K562 (cell line): ENCODE measurements around the gene NCOA1. TPM values are rescaled to one million over a fixed set of nuclear protein-coding genes. Genes with fewer than 3 reads are reported as not detected.

Experiments
- ATAC-seq: fragments of 200-7000 bp; cut with Tn5 transposase; 3 replicates; pipeline ENCODE4 v1.9.1; 2020; ENCODE audit warnings: moderate library complexity
- BruUV-seq: library from RNA; stranded (reverse); fragments of 400-500 nt; replicated peaks from 2 replicates; lab custom pipeline; 2021; lab: Mats Ljungman, UMichigan
- CTCF ChIA-PET: fragments of 300-600 bp; formaldehyde crosslinking; extraction: SDS; loops from one replicate; lab custom pipeline; 2021; ENCODE audit warnings: low intra/inter-chr PET ratio; lab: Yijun Ruan, JAX
- POLR2A ChIA-PET: fragments of 300-600, 350-650 bp; sonication (Branson Sonifier 250); formaldehyde crosslinking; extraction: SDS; loops from one replicate; lab custom pipeline; 2021; ENCODE audit warnings: antibody characterized with exemption, inconsistent platforms; lab: Yijun Ruan, JAX
- DNase-seq, 4 experiments: peaks; one replicate each; pipeline versions ENCODE4 v3.0.0 to v3.0.0-alpha.2; 2011 to 2018; ENCODE audit warnings: low spot score in 3 of 4, mixed read lengths in 3 of 4; ENCODE audit errors: extremely low read depth in 1 of 4
- FAIRE-seq: peaks from 2 replicates; lab custom pipeline; 2011; peaks lifted over from hg19 to GRCh38; lab: Jason Lieb, UNC
- H2AFZ ChIP-seq: 2 replicates; pipeline ENCODE4 v1.6.0; 2011; ENCODE audit warnings: low read depth, low read length, control low read depth, inconsistent platforms
- H3K27ac ChIP-seq: fragments of 200-600 bp; 3 replicates; pipeline ENCODE4 v1.8.0; 2011; ENCODE audit warnings: low read depth, mild to moderate bottlenecking, control low read depth, inconsistent platforms, low read length, moderate library complexity, mixed read lengths; ENCODE audit errors: extremely low read depth
- H3K27me3 ChIP-seq, 2 experiments: fragments of 300-600 bp in 1 of 2; 2 replicates in 1 of 2; 3 replicates in 1 of 2; pipeline versions ENCODE4 v1.6.0 to v1.8.0; 2011; ENCODE audit warnings: inconsistent platforms in 2 of 2, low read length in 2 of 2, mild to moderate bottlenecking in 1 of 2, mixed read lengths in 1 of 2, moderate library complexity in 1 of 2; ENCODE audit not compliant: control insufficient read depth in 2 of 2, insufficient read depth in 2 of 2
- H3K36me3 ChIP-seq: fragments of 300-600 bp; 3 replicates; pipeline ENCODE4 v1.8.0; 2011; ENCODE audit warnings: mild to moderate bottlenecking, low read length, inconsistent platforms; ENCODE audit not compliant: control insufficient read depth, insufficient read depth
- H3K4me1 ChIP-seq, 2 experiments: fragments of 200-600 bp in 1 of 2; replicated peaks in 1 of 2; 2 replicates in 1 of 2; 3 replicates in 1 of 2; pipeline versions ENCODE4 v1.5.1 to v1.8.0; 2011; ENCODE audit warnings: inconsistent platforms in 2 of 2, low read length in 2 of 2, mild to moderate bottlenecking in 1 of 2, mixed read lengths in 1 of 2, moderate library complexity in 1 of 2; ENCODE audit not compliant: control insufficient read depth in 2 of 2, insufficient read depth in 2 of 2
- H3K4me2 ChIP-seq: 2 replicates; pipeline ENCODE4 v1.6.1; 2011; ENCODE audit warnings: low read length, control low read depth, inconsistent platforms, mixed read lengths; ENCODE audit not compliant: insufficient read depth
- H3K4me3 ChIP-seq: fragments of 200-600 bp; sonication (generic), shearing (Covaris generic); 2 replicates; pipeline ENCODE4 v1.5.1; 2016; ENCODE audit warnings: control low read depth, inconsistent platforms
- H3K79me2 ChIP-seq: fragments of 200-600 bp; 3 replicates; pipeline ENCODE4 v1.8.0; 2011; ENCODE audit warnings: low read length, inconsistent platforms; ENCODE audit not compliant: control insufficient read depth, insufficient read depth
- H3K9ac ChIP-seq, 2 experiments: 2 replicates each; pipeline versions ENCODE4 v1.6.0 to v1.6.1; 2011; ENCODE audit warnings: low read depth in 2 of 2, low read length in 2 of 2, control low read depth in 1 of 2, inconsistent platforms in 1 of 2, mild to moderate bottlenecking in 1 of 2, mixed read lengths in 1 of 2; ENCODE audit not compliant: insufficient read depth in 1 of 2
- H3K9me1 ChIP-seq: one replicate; pipeline ENCODE4 v1.6.0; 2011; ENCODE audit warnings: inconsistent platforms, mild to moderate bottlenecking, low read length, moderate library complexity; ENCODE audit not compliant: control insufficient read depth, insufficient read depth
- H3K9me3 ChIP-seq: replicated peaks from 2 replicates; pipeline ENCODE4 v1.5.1; 2011; ENCODE audit warnings: low read depth, low read length, inconsistent platforms; ENCODE audit not compliant: control insufficient read depth, insufficient read depth
- H4K20me1 ChIP-seq: replicated peaks from 2 replicates; pipeline ENCODE4 v1.6.1; 2011; ENCODE audit warnings: low read length, inconsistent platforms, mixed read lengths; ENCODE audit not compliant: control insufficient read depth, insufficient read depth
- ARID4B ChIP-seq: sonication (generic); formaldehyde crosslinking; IDR thresholded peaks from 2 replicates; pipeline ENCODE4 v1.8.0; 2022; ENCODE audit warnings: mild to moderate bottlenecking, missing genetic modification reagents
- CBFA2T3 ChIP-seq: fragments of 450-650 bp; IDR thresholded peaks from 2 replicates; pipeline ENCODE4 v1.6.1; 2017
- CBX1 ChIP-seq: sonication (generic); IDR thresholded peaks from 2 replicates; pipeline ENCODE4 v1.6.1; 2016; ENCODE audit warnings: antibody characterized with exemption, low read depth, mild to moderate bottlenecking
- HNRNPLL ChIP-seq: fragments of 200-400 bp; formaldehyde crosslinking; IDR thresholded peaks from 2 replicates; pipeline ENCODE4 v1.6.1; 2017; ENCODE audit warnings: low read length, low read depth, mild to moderate bottlenecking; ENCODE audit not compliant: poor library complexity, severe bottlenecking
- KAT7 ChIP-seq: sonication (generic); formaldehyde crosslinking; IDR thresholded peaks from 2 replicates; pipeline ENCODE4 v1.8.0; 2022; ENCODE audit warnings: missing genetic modification reagents, mild to moderate bottlenecking, borderline replicate concordance
- NBN ChIP-seq: fragments of 450-650 bp; IDR thresholded peaks from 2 replicates; pipeline ENCODE4 v1.6.1; 2016; ENCODE audit warnings: low read depth, mild to moderate bottlenecking
- NFE2 ChIP-seq: IDR thresholded peaks from 2 replicates; pipeline ENCODE4 v1.6.1; 2014; ENCODE audit warnings: antibody characterized with exemption, low read depth
- PHF8 ChIP-seq: fragments of 200-600 bp; sonication (generic); IDR thresholded peaks from 2 replicates; pipeline ENCODE4 v1.6.1; 2012; ENCODE audit warnings: mixed run types, mild to moderate bottlenecking, inconsistent platforms, low read length, moderate library complexity, borderline replicate concordance
- POLR2A ChIP-seq: fragments of 450-650 bp; conservative IDR thresholded peaks from 2 replicates; pipeline ENCODE4 v1.6.1; 2016
- POLR2B ChIP-seq: fragments of 450-650 bp; IDR thresholded peaks from 2 replicates; pipeline ENCODE4 v1.6.1; 2018; ENCODE audit warnings: low read depth; ENCODE audit not compliant: partially characterized antibody
- TAF15 ChIP-seq: fragments of 200-400 bp; formaldehyde crosslinking; IDR thresholded peaks from 2 replicates; pipeline ENCODE4 v1.6.1; 2017; ENCODE audit warnings: mild to moderate bottlenecking, low read depth, low read length, moderate library complexity
- TCF15 ChIP-seq: fragments of 250-450 bp; sonication (Bioruptor Pico); IDR thresholded peaks from 2 replicates; pipeline ENCODE4 v1.8.0; 2022; ENCODE audit warnings: moderate library complexity, mild to moderate bottlenecking, inconsistent platforms
- TGIF2 ChIP-seq: sonication (generic); formaldehyde crosslinking; IDR thresholded peaks from 2 replicates; pipeline ENCODE4 v1.8.1; 2022; ENCODE audit warnings: mild to moderate bottlenecking, missing genetic modification reagents, moderate library complexity
- USF2 ChIP-seq: sonication (generic); formaldehyde crosslinking; IDR thresholded peaks from 2 replicates; pipeline ENCODE4 v1.5.0; 2020; ENCODE audit warnings: missing genetic modification reagents
- in situ Hi-C: fragments of 300-500 bp; cut with MboI; formaldehyde crosslinking; loops from 4 replicates; pipeline ENCODE4 v1.15.0; 2018; ENCODE audit warnings: inconsistent platforms, mixed read lengths
- intact Hi-C: fragments of 100-400 bp; cut with micrococcal nuclease; formaldehyde crosslinking; loops from 2 replicates; pipeline ENCODE4 v1.14.2; 2022
- polyA plus RNA-seq, 8 experiments: library from polyadenylated mRNA; depleted of rRNA in 4 of 8; stranded (reverse) in 5 of 8; unstranded in 3 of 8; fragments of >200 nt; fragmentation: Nextera tagmentation in 2 of 8; fragmentation: Illumina TruSeq in 1 of 8; extraction: Ambion mirVana in 2 of 8; extraction: Trizol in 1 of 8; gene quantifications; 2 replicates each; pipeline versions ENCODE4 v1.2.1 to v1.2.3, GENCODE V29; 2011 to 2014; ENCODE audit warnings: inconsistent platforms in 1 of 8, missing spikeins in 1 of 8
- total RNA-seq, 7 experiments: library from RNA; depleted of rRNA in 6 of 7; stranded (reverse); fragments of >200 nt in 6 of 7; fragmentation: Illumina TruSeq in 2 of 7; extraction: Trizol in 2 of 7; gene quantifications; 2 replicates each; pipeline versions ENCODE4 v1.2.1 to v1.2.3, GENCODE V29; 2011 to 2021; ENCODE audit warnings: low replicate concordance in 1 of 7
- TF ChIP-seq, protein P1 (sequence below): sonication (generic); formaldehyde crosslinking; IDR thresholded peaks from 2 replicates; pipeline ENCODE4 v1.8.0; 2022; ENCODE audit warnings: missing genetic modification reagents, mild to moderate bottlenecking, moderate library complexity, borderline replicate concordance
- TF ChIP-seq, protein P2 (sequence below): fragments of 250-450 bp; sonication (Bioruptor Pico); IDR thresholded peaks from 2 replicates; pipeline ENCODE4 v1.8.0; 2022; ENCODE audit warnings: inconsistent platforms, mild to moderate bottlenecking, moderate library complexity, borderline replicate concordance

NCOA1 gene
- total and polyA plus RNA-seq, 9 of the 15 experiments (the other 6 are each of a cell fraction or from before 2014, with no cell fraction given): 4.9 to 25.7 (median 17.0) TPM

- intact Hi-C loops: no loop called here
- TF ChIP-seq ARID4B (no peak), TCF15 (CRISPR knock-in tag) (no peak), PHF8 (no peak), TGIF2 (CRISPR knock-in tag) (no peak), CBFA2T3 (no peak), NFE2 (no peak), POLR2B (no peak), TAF15 (no peak), CBX1 (no peak), HNRNPLL (no peak), USF2 (CRISPR knock-in tag) (no peak), KAT7 (no peak), NBN (no peak), POLR2A (no peak)
- TF ChIP-seq, protein P1, sequence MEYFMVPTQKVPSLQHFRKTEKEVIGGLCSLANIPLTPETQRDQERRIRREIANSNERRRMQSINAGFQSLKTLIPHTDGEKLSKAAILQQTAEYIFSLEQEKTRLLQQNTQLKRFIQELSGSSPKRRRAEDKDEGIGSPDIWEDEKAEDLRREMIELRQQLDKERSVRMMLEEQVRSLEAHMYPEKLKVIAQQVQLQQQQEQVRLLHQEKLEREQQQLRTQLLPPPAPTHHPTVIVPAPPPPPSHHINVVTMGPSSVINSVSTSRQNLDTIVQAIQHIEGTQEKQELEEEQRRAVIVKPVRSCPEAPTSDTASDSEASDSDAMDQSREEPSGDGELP (CRISPR knock-in tag): no peak
- TF ChIP-seq, protein P2, sequence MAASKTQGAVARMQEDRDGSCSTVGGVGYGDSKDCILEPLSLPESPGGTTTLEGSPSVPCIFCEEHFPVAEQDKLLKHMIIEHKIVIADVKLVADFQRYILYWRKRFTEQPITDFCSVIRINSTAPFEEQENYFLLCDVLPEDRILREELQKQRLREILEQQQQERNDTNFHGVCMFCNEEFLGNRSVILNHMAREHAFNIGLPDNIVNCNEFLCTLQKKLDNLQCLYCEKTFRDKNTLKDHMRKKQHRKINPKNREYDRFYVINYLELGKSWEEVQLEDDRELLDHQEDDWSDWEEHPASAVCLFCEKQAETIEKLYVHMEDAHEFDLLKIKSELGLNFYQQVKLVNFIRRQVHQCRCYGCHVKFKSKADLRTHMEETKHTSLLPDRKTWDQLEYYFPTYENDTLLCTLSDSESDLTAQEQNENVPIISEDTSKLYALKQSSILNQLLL (CRISPR knock-in tag): no peak
- no TSS peak for BruUV-seq
- no peak overlapping the region for H3K9ac ChIP-seq
- H3K4me2 ChIP-seq: no peak overlapping the region
- no peaks in the 10 kb centered on the region for H3K79me2 ChIP-seq
- ChIA-PET CTCF (no interaction called here), POLR2A (interaction anchor here (1.0 kb wide), 2 partner anchors 54 to 89 kb away, joined by 3 to 4 read pairs; no protein-coding TSS in a partner anchor)
- no peaks in the 10 kb centered on the region for H3K9me1 ChIP-seq
- no peaks in the 10 kb centered on the region for H3K4me1 ChIP-seq
- no peaks in the 10 kb centered on the region for H4K20me1 ChIP-seq
- ATAC-seq: no peak
- no peaks in the 10 kb centered on the region for H3K9me3 ChIP-seq
- no peak overlapping the region for H3K4me3 ChIP-seq
- peaks cover 5% of the 10 kb centered on the region; the same call in 1 of the 3 replicates for H3K36me3 ChIP-seq
- in situ Hi-C loops: no loop called here
- H3K27me3 ChIP-seq: no peaks in the 10 kb centered on the region
- no peak overlapping the region for H3K27ac ChIP-seq
- no peak overlapping the region for H2AFZ ChIP-seq
- no peak for DNase-seq
- FAIRE-seq: no peak
Observed at GRCh38 chr2:24723665-24724064, 232.6 kb downstream of the NCOA1 start.
